Measurements from ENCODE around the gene SLC47A1.
"Not testable (repeated sequence)": the region's sequence is repeated elsewhere in the genome, so short reads cannot be mapped to it uniquely, and the experiment has no call there.

The SLC47A1 gene

GRCh38 chr17:19520641-19521040, 13.0 kb upstream of the SLC47A1 start:
- DNase-seq = no peak

- DNase-seq = no peak
These were observed 10.0 kb upstream of the SLC47A1 start for GRCh38 chr17:19523690-19524089.

GRCh38 chr17:19526950-19527349, 6.7 kb upstream of the SLC47A1 start:
- not testable (repeated sequence) for DNase-seq

- no peak for DNase-seq
These were observed 1.7 kb upstream of the SLC47A1 start for GRCh38 chr17:19531780-19532501.

GRCh38 chr17:19533036-19533717, 477 bp upstream of the SLC47A1 start:
- no peak for DNase-seq

- no peak for DNase-seq
These were observed 1.0 kb downstream of the SLC47A1 start for GRCh38 chr17:19534562-19535149.

GRCh38 chr17:19537111-19537510, 3.5 kb downstream of the SLC47A1 start:
- no peak for DNase-seq

- no peak for DNase-seq
These were observed 4.7 kb downstream of the SLC47A1 start for GRCh38 chr17:19538095-19539039.

- DNase-seq = no peak
These were observed 5.4 kb downstream of the SLC47A1 start for GRCh38 chr17:19539040-19539399.

- DNase-seq = no peak
These were observed 6.2 kb downstream of the SLC47A1 start for GRCh38 chr17:19539841-19540311.

- no peak for DNase-seq
These were observed 7.2 kb downstream of the SLC47A1 start for GRCh38 chr17:19540706-19541370.

GRCh38 chr17:19541445-19541844, 7.8 kb downstream of the SLC47A1 start:
- no peak for DNase-seq

GRCh38 chr17:19542247-19542646, 8.6 kb downstream of the SLC47A1 start:
- DNase-seq = no peak

- DNase-seq = no peak
These were observed 10.7 kb downstream of the SLC47A1 start for GRCh38 chr17:19544366-19544765.

- DNase-seq = no peak
These were observed 12.8 kb downstream of the SLC47A1 start for GRCh38 chr17:19546289-19547065.

GRCh38 chr17:19549746-19550623, 16.3 kb downstream of the SLC47A1 start:
- no peak for DNase-seq

GRCh38 chr17:19551165-19551564, 17.5 kb downstream of the SLC47A1 start:
- DNase-seq = no peak

GRCh38 chr17:19551591-19552148, 18.0 kb downstream of the SLC47A1 start:
- DNase-seq = no peak

GRCh38 chr17:19553036-19553435, 19.4 kb downstream of the SLC47A1 start:
- DNase-seq = no peak

GRCh38 chr17:19554393-19554792, 20.7 kb downstream of the SLC47A1 start:
- DNase-seq = no peak

Data from NCI-H146 (cell line).